Right lobe of liver (tissue), 6 donors: ENCODE results near the gene ZNF687. TPM values are rescaled to one million over a fixed set of nuclear protein-coding genes. Genes with fewer than 3 reads are reported as not detected.

Experiments used
- ATAC-seq, 4 donors: fragments of 200-7000 bp; cut with Tn5 transposase; one replicate each; pipeline ENCODE4 v1.9.1; 2020; ENCODE audit warnings: mild to moderate bottlenecking in 4 of 4, moderate library complexity in 4 of 4
- DNase-seq, 3 donors: peaks; one replicate each; pipeline ENCODE4 v3.0.0-alpha.2; 2020
- H3K27ac ChIP-seq, 3 donors: fragments of 200-600 bp; one replicate each; pipeline ENCODE4 v1.8.0; 2022
- H3K27me3 ChIP-seq, 2 donors: fragments of 200-600 bp; one replicate each; pipeline ENCODE4 v1.8.0; 2022
- H3K36me3 ChIP-seq, 4 donors: fragments of 200-600 bp; sonication (generic) in 1 of 4; one replicate each; pipeline versions ENCODE4 v1.5.1 to v1.8.0; 2017 to 2022; ENCODE audit warnings: control low read depth in 1 of 4
- H3K4me1 ChIP-seq, 4 donors: fragments of 200-600 bp; sonication (generic) in 1 of 4; one replicate each; pipeline versions ENCODE4 v1.5.1 to v1.8.0; 2017 to 2022; ENCODE audit warnings: control low read depth in 1 of 4
- H3K4me3 ChIP-seq, 3 donors: fragments of 200-600 bp; one replicate each; pipeline ENCODE4 v1.8.0; 2022
- H3K9me3 ChIP-seq, 4 donors: fragments of 200-600 bp; sonication (generic) in 1 of 4; one replicate each; pipeline versions ENCODE4 v1.5.1 to v1.8.0; 2017 to 2022; ENCODE audit warnings: control low read depth in 1 of 4
- CTCF ChIP-seq, 4 donors: fragments of 200-600 bp in 3 of 4; fragments of 450-650 bp in 1 of 4; IDR thresholded peaks; one replicate each; pipeline versions ENCODE4 v1.5.1 to v1.8.0; 2016 to 2022; ENCODE audit warnings: antibody characterized with exemption in 4 of 4, mild to moderate bottlenecking in 2 of 4
- POLR2A ChIP-seq: fragments of 450-650 bp; IDR thresholded peaks from one replicate; pipeline ENCODE4 v1.6.1; 2017; ENCODE audit warnings: antibody characterized with exemption, mild to moderate bottlenecking
- WGBS: methylation state at CpG from one replicate; pipeline ENCODE4 v1.1.6; 2018; ENCODE audit warnings: low coverage, low lambda C conversion rate; ENCODE audit not compliant: insufficient coverage; ENCODE audit errors: missing lambda C conversion rate; 5-methylcytosine and 5-hydroxymethylcytosine counted together
- intact Hi-C, 2 donors: fragments of 100-400 bp; cut with DNase I; formaldehyde crosslinking; loops; one replicate each; pipeline versions ENCODE4 v1.11.2 to v1.14.1; 2022
- total RNA-seq, 6 experiments: library from RNA; depleted of rRNA in 2 of 6; stranded (reverse); fragments of >200 nt in 2 of 6; fragmentation: NEBNext Ultra II Directional in 3 of 6; extraction: Animal tissue kit (Norgen Biotek cat#: 25700) in 3 of 6; gene quantifications; one replicate each; pipeline versions ENCODE4 v1.1.0 to v1.2.4, GENCODE V29; 2016 to 2023
- donor health status: DM: no; HTN: yes; CAD: no.
- donor health status: DM: no; HTN: no; CAD: no.
- donor health status: DM: no; HTN: no; CAD: no.
- donor health status: DM: no; HTN: yes; CAD: no.
- donor health status: DM: no; HTN: yes; CAD: no.

ZNF687 gene
- total RNA-seq, 6 experiments from 2014 or later: 7.6 to 14.2 (median 10.1) TPM

DNA sequence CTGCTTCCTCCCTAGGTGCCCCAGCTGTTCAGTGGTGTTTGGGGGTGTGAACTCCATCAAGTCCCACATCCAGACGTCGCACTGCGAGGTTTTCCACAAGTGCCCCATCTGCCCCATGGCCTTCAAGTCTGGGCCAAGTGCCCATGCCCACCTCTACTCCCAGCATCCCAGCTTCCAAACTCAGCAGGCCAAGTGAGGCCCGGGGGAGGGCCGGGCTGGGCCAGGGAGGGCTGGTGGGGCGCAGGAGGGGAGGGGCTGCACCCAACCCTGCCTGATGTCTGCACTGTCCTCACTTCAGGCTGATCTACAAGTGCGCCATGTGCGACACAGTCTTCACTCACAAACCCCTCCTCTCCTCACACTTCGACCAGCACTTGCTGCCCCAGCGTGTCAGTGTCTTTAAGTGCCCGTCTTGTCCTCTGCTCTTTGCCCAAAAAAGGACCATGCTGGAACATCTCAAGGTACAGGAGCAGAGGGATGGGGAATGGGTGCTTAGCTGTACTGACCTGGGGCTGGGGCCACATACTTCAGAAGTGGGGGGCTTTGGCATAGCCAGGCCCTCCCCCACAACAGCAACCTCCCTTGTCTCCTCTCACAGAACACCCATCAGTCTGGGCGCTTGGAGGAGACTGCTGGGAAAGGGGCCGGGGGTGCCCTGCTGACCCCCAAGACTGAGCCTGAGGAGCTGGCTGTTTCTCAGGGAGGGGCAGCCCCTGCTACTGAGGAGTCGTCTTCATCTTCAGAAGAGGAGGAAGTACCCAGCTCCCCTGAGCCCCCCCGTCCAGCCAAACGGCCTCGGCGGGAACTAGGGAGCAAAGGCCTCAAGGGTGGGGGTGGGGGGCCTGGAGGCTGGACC lies 7.2 kb downstream of the ZNF687 start:
- Histone ChIP-seq H3K4me1 (no peaks in the 10 kb centered on the region), H3K27me3 (no peaks in the 10 kb centered on the region), H3K9me3 (no peaks in the 10 kb centered on the region), H3K4me3 (no peak overlapping the region), H3K27ac (no peak overlapping the region), H3K36me3 (peaks cover 0 to 65% (median 24%) of the 10 kb centered on the region in 4 donors)
- no peak for TF ChIP-seq CTCF (IDR thresholded peaks at IDR 0.05)
- TF ChIP-seq POLR2A: no peak
- intact Hi-C loops: no loop called here
- ATAC-seq (no peak), DNase-seq (no peak)
- 57% methylated on average over 5 of the region's 18 CpGs for WGBS

DNA sequence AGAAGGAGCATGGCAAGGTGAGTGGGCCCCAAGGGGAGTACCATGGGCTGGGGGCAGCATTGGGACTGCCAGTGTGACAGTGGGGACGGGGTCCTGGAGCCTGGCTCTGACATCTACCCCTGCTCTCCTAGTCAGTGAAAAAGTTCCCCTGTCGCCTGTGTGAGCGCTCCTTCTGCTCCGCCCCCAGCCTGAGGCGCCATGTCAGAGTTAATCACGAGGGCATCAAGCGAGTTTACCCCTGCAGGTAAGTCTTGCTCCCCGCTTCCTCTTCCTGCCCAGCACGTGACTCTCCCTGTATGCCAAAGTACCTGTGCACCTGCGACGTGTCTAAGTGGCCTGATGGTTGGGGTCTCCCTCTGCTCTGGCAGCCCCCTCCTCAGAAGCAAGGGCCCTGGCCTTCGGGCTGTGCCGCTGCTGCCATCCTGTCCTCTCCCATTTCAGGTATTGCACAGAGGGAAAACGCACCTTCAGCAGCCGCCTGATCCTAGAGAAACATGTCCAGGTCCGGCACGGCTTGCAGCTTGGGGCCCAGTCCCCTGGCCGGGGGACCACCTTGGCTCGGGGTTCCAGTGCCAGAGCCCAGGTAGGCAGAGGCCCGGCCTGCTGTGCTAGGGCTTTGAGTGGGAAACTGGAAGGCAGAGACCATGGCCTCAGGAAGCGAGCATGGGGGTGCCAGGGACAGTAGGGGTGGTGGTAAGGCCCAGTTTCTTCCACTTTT lies 8.1 kb downstream of the ZNF687 start:
- Histone ChIP-seq H3K9me3 (no peaks in the 10 kb centered on the region), H3K27me3 (no peaks in the 10 kb centered on the region), H3K4me3 (no peak overlapping the region), H3K36me3 (peaks cover 0 to 73% (median 30%) of the 10 kb centered on the region in 4 donors), H3K27ac (no peak overlapping the region), H3K4me1 (no peaks in the 10 kb centered on the region)
- intact Hi-C loops: loop anchor here in 1 of 2 donors (10.0 kb wide), 1 partner anchor 125 kb away; no protein-coding TSS in a partner anchor
- 80% methylated on average over 2 of the region's 21 CpGs for WGBS
- DNase-seq: no peak
- peak in 1 of 4 donors; percentile 5 for ATAC-seq
- TF ChIP-seq POLR2A: no peak
- no peak for TF ChIP-seq CTCF (IDR thresholded peaks at IDR 0.05)

DNA sequence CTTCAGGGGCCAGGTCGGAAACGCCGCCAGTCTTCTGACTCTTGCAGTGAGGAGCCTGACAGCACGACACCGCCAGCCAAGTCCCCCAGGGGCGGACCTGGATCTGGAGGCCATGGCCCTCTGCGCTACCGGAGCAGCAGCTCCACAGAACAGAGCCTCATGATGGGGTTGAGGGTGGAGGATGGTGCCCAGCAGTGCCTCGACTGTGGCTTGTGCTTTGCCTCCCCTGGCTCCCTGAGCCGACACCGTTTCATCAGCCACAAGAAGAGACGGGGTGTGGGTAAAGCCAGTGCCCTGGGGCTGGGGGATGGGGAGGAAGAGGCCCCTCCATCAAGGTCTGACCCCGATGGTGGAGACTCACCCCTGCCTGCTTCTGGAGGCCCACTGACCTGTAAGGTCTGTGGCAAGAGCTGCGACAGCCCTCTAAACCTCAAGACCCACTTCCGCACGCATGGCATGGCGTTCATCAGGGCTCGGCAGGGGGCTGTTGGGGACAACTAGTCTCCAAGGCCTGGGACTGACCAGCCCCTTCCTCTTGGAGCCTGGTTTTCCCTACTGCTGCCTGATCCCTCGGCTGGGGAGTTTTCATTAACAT lies 8.7 kb downstream of the ZNF687 start:
- intact Hi-C loops: loop anchor here in 1 of 2 donors (10.0 kb wide), 1 partner anchor 124 kb away; no protein-coding TSS in a partner anchor
- no peak for TF ChIP-seq POLR2A
- WGBS: 95% methylated on average over 6 of the region's 19 CpGs

GRCh38 chr1:151292207-151293030 lies 10.3 kb downstream of the ZNF687 start:
- H3K4me3 ChIP-seq: no peak overlapping the region
- DNase-seq: no peak
- H3K27me3 ChIP-seq: no peaks in the 10 kb centered on the region
- peak in 1 of 4 donors; percentile 7 for ATAC-seq
- 61% methylated on average over 2 of the region's 13 CpGs for WGBS
- H3K27ac ChIP-seq: no peak overlapping the region
- H3K9me3 ChIP-seq: no peaks in the 10 kb centered on the region
- intact Hi-C loops: loop anchor here in 1 of 2 donors (10.0 kb wide), 1 partner anchor 122 kb away; no protein-coding TSS in a partner anchor
- no peaks in the 10 kb centered on the region for H3K4me1 ChIP-seq
- TF ChIP-seq CTCF (IDR thresholded peaks at IDR 0.05) (no peak), POLR2A (no peak)
- peaks cover 0 to 77% (median 35%) of the 10 kb centered on the region in 4 donors for H3K36me3 ChIP-seq

More for the DNA sequence above, 8.7 kb downstream of the ZNF687 start:
- ATAC-seq: peak in 1 of 4 donors; percentile 8
- H3K27ac ChIP-seq: no peak overlapping the region
- peaks cover 0 to 78% (median 32%) of the 10 kb centered on the region in 4 donors for H3K36me3 ChIP-seq
- no peak for DNase-seq
- H3K9me3 ChIP-seq: no peaks in the 10 kb centered on the region
- no peaks in the 10 kb centered on the region for H3K27me3 ChIP-seq
- H3K4me1 ChIP-seq: no peaks in the 10 kb centered on the region
- H3K4me3 ChIP-seq: no peak overlapping the region
